ENCODE data around the gene NACC2.
A peak's percentile ranks its signal among the peaks of the same experiment; 100 is the strongest.
"Not testable (repeated sequence)": the region's sequence is repeated elsewhere in the genome, so short reads cannot be mapped to it uniquely, and the experiment has no call there.

The NACC2 gene

DNA sequence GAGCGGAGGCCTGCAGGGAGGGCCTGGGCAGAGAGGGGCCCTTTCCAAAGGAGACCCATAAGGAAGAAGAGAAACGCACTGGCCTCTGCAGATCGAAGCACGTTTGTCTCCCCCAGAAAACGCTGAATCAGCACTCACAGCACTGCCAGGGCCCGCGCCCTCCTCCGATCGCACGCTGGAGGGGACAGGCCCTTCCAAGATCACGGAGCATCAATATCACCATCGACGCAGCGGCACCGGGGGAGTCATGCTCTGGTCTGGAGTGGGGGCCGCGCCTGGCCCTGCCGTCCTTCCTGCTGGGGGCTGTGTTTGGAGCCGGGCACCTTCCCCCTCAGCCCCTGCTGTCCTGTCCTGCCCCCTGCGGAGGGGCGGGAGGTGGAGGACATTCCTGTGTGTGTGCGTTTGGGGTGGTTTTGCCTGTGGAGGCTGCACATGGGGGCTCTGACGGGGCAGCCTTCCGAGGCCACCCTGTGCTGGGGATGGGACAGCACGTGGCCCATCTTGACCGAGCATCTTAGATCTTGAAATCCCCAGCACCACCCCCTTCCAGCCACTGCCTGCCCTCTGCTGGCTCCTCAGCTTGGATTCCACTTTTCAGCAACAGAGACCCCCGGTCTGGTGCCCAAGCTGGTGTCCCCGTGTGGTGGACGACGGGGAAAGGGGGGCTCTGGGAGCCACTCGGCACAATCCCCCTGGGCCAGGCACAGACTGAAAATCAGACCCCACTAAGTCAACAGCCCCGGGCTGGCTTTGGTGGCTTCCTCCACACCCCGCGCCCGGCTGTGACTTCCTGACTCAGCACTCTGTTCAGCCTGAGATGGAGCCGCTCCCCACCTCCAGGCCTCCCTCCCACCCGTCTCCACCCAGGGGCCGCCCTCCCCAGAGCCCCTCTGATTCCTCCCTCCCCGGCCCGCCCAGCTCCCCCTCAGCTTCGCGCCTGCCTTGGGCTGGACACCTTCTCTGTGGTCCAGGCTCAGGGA lies 15.3 kb upstream of the NACC2 start:
- no peak for DNase-seq (ENCODE audit: low spot score)

DNA sequence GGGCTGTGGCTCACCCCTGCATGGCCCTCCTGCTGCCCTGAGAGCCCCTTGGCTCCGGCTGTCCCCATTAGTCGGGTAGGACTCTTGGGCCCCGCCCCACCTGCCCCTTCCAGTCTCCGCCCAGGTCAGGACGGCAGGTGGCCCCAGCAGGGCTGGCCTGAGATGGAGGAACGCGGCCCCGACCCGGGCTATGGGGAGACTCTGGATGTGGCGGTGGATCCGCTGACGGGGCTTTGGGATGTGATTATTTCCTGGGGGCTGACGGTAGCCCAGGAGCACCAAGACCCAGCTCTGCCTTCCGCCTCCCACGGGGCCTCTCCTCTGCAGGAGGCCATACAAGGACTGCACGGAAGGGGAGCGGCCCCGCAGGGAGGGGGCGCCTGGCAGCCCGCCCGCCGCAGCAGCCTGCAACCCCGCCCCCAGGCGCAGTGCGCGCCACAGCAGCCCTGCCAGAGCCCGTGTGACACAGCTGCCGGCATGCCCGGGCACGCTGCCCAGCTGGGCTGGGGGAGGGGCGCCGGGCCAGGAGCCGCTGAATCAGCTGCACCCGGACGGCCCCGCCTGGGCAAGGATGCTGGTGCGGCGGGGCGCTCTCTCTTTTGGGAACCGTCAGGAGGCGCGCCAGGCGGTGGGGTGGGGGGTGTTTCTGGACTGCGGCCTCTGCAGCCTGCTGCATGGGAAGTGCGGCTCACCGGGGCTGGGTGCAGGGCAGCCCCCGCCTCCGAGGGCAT lies 14.4 kb upstream of the NACC2 start:
- peak; percentile 95 for DNase-seq (ENCODE audit: low spot score)

DNA sequence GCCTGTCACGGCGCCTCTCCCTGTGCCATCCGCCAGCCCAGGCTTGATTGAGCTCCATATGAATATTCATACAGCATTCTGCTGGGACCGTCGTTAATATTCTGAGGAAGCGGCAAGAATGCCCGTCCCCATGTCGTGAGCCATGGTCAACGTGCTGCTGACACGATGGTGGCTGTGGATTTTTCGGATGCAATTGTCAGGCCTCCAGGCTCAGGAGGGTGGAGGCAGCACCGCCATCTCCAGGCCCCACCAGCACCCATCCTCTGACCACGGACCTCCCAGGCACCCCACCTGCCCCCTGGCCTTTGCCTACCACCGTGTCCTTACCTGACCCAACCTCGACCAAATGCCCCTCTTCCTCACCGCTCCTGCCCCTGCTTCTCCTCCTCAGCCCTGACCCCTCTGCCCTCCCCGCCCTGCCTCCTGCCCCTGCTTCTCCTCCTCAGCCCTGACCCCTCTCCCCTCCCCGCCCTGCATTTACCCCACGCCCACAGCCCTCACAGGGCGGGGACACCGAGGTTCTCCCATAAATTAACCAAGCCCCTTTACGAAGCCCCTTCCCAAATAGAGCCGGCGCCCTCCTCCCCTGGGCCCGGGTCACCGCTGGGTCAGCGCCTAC lies 13.7 kb upstream of the NACC2 start:
- no peak for DNase-seq (ENCODE audit: low spot score)

DNA sequence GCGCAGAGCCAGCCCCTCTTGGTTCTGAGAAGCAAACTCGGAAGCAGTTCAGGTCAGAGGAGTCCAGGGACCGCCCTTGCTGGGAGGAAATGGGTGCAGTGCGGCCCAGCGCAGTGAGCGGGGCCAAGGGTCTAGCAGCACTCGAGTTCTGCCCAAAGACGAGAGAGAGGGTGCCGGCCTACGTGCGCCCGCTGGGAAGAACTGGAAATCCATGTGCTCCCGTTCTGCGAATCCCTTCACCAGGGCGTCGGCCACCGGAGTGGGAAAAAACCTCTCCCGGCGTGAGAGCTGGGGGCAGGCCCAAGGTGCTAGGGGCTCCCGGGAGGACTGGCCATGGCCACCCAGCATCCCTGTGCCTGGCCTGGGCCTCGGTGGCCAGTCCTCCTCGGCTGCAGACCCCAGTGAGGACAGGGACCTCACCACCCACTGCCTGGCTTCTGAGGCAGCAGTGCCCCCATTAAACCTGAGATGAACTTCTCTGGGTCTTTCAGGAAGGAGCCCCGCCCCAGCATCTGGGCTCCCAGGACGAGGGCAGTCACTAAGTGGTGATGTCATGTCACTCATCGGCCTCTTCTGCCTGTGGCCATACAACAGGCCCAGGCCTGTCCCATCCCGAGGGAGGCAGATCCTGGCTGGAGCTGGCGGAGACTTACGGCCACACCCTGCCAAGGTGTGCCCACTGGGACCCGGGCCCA lies 13.0 kb upstream of the NACC2 start:
- no peak for DNase-seq (ENCODE audit: low spot score)

DNA sequence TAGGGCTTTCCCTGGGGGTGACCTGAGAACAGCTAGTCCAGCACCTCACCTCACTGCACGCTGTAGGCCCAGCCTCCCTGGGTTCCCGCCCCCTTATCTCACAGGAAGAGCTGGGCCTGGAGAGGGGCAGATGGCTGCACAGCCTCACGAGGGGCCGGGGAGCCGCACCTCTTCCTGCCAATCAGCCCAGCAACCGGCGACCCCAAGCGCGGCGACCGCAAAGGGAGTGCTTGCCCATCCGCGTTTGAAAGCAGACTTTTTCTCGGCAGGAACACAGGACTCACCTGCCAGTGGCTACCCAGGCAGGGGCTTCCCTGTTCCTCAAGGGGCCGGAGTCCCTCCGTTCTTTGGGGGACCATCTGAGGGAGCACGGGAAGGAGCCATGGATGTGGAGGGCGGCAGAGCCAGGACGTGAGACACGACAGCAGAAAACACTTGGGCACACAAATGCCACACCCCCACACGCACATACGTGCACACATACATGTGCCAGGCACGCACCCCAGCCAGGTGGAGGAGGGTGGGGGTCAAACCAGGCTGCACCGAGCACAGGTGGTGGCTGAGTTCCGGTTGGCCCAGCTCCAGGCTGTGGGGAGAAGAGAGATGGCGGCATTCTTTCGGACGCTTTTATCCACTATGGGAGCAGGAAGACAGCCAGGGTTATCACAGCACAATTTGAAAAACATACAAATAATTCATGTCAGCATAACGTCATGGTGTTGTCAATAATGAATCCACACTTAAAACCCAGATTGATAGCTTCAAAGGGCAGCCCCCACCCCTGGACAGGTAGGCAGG lies 12.3 kb upstream of the NACC2 start:
- DNase-seq (ENCODE audit: low spot score), result no peak

DNA sequence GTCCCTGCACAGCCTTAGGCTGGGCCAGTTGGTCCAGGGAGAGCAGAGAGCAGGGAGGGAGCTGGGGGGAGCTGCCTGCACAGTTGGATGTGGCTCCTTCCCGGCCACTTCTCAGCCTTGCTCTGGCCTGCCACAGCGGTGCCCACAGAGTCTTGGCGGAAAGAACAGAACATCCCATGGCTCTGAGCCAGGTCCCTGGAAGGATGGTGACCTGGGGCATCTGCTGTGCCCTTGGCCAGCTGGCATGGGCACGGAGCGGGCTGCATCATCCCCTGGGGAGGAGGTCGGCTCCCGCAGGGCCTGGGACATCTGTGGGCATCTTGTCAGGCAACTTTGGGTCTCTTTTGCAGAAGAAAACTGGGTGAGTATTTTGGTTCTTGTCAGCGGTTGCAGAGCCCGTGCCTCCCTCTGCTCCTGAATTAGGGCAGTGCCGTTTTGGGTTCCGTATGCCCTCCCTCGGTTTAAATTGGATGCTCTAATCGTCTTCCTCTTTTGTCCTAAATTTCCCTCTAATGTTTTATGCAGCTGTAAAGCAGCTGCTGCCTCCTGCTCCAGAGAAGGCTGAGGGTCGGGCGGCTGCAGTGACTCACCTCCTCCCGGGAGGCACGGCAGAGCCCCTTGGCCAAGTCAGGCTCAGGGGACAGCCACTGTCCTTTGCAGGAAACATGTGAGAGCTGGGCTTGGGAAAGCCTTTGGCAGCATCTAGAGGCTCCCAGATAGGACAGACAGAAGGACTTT lies 10.5 kb upstream of the NACC2 start:
- no peak for DNase-seq (ENCODE audit: low spot score)

DNA sequence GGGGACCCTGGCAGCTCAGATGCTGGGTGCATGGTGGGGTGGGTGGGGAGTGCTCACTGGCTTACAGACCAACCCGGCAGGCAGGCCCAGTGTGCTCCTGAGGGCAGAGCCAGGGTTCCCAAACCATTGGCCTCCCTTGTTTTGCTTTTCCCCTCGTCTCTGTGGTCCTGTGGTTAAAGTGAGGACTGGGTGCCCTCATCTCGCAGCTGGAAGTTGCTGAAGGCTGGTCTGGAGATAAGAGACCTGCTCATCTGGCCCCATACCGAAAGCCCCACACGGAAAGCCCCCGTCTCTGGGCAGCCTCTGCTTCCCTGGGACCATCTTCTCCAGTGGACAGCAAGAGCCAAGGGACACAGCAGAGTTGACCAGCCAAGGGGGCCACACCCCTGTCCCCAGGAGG lies 9.8 kb upstream of the NACC2 start:
- DNase-seq (ENCODE audit: low spot score), result no peak

DNA sequence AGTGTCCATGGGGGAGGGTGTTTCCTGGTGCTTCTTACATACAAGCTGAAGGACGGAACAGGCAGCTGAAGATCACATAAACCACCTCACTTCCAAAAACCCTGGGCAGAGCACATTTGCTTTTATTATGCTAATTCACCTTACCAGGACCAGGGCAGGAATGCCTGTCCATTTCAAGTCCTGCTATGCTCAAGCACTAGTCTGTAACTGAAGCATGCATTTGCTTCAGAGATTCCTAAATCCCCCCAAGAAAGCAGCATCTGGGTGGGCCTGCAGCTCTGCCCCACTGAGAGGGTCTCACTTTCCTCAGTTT lies 9.4 kb upstream of the NACC2 start:
- DNase-seq (ENCODE audit: low spot score), result no peak

DNA sequence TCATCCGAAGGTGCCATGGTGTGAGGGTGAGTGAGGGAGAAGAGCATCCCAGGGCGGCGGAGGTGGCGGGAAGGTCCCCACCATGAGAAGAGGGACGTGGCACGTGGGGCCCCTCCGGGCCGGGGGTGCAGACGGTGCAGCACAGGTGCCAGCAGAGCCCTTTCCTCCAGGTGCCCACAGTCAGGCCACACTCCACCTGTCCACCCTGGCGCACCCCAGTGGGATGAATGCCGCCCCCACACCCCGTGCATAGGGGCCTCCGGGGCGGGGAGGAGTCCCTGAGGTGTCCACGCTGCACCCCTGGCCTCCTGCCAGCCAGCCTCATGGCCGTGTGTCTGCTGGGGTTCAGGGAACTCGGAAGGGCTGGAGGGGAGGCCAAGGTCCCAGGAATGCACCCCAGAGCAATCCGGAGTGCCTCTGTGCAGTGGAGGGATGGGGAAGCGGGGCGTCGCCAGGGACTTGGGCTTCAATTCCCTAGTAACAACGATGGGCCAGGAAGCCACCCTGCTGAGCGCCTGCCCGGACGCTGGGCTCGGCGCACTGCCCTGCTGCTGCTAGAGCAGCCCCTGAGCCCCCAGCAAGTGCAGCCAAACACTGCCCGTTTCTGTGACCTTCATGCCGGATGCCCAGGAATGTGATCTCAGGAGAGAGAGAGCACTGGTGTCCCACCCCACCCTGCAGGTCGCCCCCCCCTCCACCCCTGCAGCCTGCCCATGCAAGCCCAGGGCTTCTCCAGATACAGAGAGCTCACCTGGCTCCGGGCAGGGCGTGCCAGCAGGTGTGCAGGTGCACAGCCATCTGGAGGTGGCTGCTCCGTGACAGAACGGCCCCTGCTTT lies 8.8 kb upstream of the NACC2 start:
- no peak for DNase-seq (ENCODE audit: low spot score)

DNA sequence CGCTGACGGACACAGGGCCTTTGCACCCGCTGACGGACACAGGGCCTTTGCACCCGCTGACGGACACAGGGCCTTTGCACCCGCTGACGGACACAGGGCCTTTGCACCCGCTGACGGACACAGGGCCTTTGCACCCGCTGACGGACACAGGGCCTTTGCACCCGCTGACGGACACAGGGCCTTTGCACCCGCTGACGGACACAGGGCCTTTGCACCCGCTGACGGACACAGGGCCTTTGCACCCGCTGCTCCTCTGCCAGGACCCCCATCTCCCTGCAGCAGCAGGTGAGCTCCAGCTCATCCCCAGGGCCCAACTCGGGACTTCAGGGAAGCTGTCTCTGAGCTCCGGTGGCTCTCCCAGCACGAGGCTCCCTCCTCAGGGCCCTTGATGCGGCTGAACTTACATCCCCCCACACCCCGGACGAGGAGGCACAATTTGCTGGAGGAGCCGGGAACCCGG lies 6.6 kb upstream of the NACC2 start:
- DNase-seq (ENCODE audit: low spot score), result not testable (repeated sequence)

DNA sequence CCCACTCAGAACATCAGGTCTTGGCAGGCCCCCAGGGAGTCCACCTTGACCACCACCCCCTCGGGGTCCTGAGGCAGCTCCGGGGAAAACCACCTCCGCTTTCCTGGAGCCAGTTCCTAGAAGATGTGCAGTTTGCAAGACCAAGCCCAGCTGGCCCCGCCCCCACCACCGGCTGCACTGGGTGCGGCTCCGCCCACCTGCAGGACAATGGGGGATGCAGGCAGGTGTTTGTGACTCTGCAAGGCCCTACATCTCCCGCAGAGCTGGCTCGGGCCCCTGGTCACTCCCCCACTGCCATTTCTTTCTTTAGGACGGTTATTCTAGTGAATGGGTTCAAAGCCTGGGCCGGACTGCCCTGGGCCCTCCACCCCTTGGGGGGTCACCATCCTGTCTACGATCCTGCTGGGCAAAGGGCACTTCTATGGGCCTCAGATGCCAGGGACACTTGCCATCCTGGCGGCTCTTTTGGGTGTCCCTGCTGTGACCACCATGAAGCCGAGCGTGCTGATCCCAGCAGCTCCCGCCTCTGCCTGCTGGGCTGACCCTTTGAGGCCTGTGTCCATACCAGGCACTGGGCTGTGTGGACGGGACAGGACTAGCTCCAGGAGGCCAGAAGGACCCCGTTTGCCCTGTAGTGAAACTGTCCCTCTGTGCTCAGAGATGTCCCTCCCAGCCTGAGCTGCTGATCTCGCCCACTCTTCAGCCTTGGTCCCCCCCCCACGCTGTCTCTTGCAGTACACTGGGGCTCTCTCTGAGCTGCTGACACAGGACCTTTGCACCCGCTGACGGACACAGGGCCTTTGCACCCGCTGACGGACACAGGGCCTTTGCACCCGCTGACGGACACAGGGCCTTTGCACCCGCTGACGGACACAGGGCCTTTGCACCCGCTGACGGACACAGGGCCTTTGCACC lies 5.9 kb upstream of the NACC2 start:
- DNase-seq (ENCODE audit: low spot score), result no peak

DNA sequence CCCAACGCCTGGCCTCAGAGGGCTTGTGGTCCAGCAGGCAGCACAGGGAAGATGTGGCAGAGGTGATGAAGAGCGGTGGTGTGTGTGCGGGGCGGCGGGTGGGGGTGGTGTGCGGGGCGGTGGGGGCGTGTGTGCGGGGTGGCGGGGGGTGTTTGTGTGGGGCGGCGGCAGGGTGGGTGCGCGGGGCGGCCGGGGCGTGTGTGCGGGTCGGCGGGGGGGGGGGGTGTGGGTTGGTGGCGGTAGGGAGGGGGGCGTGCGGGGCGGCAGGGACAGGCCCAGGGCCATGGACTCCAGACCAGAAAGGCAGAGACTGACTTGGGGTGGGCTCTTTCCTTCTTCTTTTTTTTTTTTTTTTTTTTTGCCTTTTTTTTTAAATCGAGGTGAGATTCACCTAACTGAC lies 4.5 kb upstream of the NACC2 start:
- DNase-seq (ENCODE audit: low spot score), result no peak

DNA sequence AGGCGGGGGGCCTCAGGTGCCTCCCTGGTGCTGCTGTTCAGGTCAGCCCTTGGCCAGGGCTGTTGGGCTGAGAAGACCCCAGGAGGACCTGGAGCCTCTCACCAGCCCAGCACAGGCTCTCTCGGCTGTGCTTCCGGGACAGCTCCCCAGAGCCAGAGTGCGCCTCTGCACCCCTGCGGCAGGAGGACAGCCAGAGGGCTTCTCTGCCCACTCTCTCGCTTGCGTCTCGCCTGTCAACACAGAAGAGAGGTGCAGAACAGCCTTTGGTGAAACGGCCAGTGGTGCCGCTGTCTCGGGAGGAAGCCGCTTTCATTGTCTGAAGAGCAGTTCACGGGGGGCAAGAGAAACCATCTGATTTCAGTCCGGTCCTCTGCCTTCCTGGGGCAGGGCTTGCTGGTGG lies 3.8 kb upstream of the NACC2 start:
- DNase-seq (ENCODE audit: low spot score), result no peak

DNA sequence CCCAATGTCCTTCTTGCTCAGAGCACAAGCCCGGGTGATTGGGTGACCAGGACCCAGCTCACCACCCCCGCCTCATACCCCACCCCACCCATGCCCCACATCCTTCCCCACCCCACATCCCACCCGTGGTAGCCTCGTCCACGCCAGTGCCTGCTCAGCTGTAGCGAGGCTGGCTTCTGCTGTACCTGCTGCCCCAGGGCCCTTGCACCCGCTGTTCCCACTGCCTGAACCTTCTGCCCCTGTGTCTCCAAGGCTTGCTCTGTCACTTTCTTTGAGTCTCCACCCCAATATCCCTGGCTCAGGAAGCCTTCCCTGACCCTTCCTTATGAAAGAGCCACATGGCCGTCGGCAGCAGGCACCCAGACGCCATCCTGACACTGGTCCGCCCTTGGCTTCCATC lies 3.1 kb upstream of the NACC2 start:
- DNase-seq (ENCODE audit: low spot score), result no peak

DNA sequence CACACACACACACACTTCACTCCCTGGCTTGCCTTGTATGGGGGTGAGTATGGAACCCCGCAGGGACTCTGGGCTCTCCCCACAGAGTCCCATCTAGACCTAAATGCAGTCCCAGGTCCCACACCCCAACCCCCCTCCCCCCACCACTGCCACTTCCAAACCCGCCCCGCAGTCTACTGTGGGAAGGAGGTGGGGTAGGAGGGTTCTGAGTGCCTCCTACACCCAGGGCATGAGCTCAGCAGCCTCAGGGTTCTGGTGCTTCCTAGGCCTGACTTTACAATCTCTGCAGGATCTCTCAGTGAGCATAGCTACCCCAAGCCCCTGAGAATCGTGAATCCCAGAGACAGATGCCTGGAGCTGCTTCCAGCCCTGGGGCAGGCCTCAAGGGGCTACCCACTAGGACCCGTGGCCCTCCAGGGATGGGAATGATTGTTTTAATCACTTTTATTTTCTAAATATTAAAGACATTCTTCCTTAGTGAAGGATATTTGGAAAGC lies 1.5 kb upstream of the NACC2 start:
- no peak for DNase-seq (ENCODE audit: low spot score)

DNA sequence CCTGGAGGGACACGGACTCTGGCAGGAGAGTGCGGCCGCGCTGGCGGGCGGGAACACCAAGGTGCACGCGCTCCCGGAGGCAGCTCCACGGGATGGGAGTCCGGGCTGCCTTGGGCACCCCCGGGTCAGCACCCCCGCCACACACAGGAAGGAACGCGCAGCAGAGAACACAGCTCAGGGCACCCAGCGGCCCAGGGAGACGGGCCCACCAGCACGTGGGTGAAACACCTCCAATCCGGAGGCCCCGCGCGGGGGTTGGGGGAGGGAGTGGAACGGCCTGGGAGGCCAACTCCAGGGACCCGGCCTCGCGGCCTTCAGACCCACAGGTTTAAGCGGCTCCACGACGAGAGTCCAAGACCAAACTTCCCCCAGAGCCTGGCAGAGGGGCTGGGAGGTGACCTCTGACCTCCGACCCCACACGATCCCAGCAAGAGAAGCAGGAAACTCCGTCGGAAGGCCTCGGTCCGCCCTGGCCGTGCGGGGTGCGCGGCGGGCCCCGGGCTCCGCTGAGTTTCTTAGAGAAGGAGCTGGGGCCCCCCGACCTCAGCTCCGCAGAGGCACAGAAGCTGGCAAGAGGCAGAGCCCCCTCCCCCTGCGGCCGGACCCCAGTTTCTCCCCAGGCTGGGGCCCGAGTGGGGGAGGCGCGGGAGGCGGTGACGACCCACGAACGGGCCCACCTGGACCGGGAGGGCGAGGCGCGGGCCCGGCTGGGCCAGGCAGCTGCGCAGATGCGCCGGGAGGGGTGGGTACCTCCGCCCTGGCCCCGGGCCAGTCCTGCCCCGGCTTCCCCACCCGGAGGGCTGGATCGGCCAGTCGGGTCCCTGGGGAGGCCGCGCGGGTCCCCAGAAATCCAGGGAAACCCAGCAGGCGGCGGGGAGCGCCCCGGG lies 851 bp downstream of the NACC2 start:
- peak; percentile 79 for DNase-seq (ENCODE audit: low spot score)

DNA sequence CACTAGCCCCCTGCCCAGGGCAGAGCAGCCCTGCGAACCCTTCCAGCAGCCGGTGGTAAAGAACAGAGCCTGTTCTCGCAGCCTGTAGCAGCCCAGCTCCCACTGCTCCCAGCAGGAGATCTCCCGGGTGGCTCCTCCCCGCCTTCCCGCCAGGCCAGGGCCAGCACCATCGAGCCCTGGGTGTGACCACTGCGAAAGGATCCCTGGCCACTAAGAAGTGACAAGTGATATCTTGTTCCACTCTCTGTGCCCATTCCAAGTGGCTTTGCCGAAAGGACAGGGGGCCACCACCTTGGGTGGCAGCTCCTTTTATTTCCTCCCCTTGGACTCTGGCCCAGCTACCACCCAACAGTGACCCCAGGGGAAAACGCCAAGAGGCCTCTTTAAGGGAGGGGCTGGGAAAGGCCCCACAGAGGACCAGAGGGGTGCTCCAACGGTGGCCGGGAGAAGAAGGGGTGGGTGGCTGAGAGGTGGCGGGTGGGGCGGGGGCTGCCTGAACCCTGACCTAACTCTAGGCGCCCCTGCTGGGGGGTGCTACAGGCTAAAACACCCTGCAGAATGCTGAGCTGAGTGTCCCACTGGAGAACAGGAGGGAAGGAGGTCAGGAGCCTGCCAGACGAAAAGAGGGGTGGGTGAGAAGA lies 1.6 kb downstream of the NACC2 start:
- DNase-seq (ENCODE audit: low spot score), result peak; percentile 51

Data from kidney tubule cell (primary cell).